Measurements from ENCODE around the gene EPB41L3.

The EPB41L3 gene

DNA sequence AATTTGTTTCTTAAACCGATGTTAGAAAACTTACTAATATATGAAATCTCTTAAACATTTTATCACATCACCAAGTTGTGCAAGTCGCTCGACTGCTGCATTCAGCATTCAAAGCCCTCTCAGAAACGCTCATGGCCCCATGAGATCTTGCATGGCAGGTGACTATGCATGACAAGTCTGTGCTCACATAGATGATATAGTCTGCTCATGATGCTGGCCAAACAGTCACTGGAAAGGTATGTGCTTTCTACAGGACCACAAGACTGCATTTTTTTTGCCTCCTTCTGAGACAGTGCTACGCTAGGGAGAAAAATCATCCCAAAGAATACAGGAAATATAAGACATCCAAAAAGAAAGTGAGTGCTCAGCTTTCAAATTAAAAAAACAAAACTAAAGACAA, 150.0 kb downstream of the EPB41L3 start:
- DNase-seq (ENCODE audit: low read depth) = peak; percentile 1
- no peak overlapping the region for H3K4me3 ChIP-seq (ENCODE audit: low read length)
- TF ChIP-seq CTCF (IDR thresholded peaks at IDR 0.05; ENCODE audit: insufficient read depth, low read depth, low read length, missing control alignments) = no peak

- no peak for DNase-seq (ENCODE audit: low read depth)
- TF ChIP-seq CTCF (IDR thresholded peaks at IDR 0.05; ENCODE audit: insufficient read depth, low read depth, low read length, missing control alignments) = no peak
Observed at GRCh38 chr18:5391409-5391808, 152.4 kb downstream of the EPB41L3 start.

DNA sequence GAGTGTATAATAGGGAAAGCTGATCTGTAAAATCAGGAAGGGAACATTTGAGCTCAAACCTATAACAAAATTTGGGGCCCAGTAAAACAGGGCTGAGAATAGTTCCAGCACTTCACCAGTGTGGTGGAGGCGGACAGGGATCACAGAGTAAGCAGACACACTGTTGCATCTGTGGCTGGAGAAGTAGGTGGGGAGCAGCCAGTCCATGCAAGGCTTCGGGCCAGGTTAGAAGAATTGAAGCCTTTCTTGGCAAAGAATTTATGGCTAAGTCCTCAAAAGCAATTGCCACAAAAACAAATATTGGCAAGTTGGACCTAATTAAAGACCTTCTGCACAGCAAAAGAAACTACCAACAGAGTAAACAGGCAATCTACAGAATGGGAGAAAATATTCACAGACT, 154.4 kb downstream of the EPB41L3 start:
- no peak for TF ChIP-seq CTCF (IDR thresholded peaks at IDR 0.05; ENCODE audit: insufficient read depth, low read depth, low read length, missing control alignments)
- no peak for DNase-seq (ENCODE audit: low read depth)
- no peak overlapping the region for H3K4me3 ChIP-seq (ENCODE audit: low read length)

More at GRCh38 chr18:5391409-5391808, 152.4 kb downstream of the EPB41L3 start:
- H3K4me3 ChIP-seq (ENCODE audit: low read length) = no peak overlapping the region

- no peak overlapping the region for H3K4me3 ChIP-seq (ENCODE audit: low read length)
- TF ChIP-seq CTCF (IDR thresholded peaks at IDR 0.05; ENCODE audit: insufficient read depth, low read depth, low read length, missing control alignments) = no peak
- no peak for DNase-seq (ENCODE audit: low read depth)
Observed at GRCh38 chr18:5388896-5389295, 154.9 kb downstream of the EPB41L3 start.

DNA sequence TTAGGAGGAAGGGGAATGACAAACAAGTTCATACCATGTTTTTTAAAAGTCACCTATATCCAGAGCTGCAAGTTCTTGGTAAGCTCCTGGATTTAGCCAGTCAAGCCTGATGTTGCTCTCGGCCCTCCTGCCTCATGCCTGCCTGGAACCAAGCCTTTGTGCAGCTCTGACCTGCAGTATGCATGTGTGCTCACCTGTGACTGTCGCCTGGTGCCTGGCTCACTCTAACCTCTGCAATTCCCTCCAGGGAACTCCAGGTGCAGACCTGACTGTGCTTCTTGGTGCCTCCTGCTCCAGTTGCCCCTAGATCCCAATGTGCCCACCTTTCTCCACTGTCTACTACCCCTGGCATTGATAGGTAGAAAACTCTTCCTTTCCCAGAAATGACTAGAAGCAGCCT, 163.2 kb downstream of the EPB41L3 start:
- no peak for DNase-seq (ENCODE audit: low read depth)
- TF ChIP-seq CTCF (IDR thresholded peaks at IDR 0.05; ENCODE audit: insufficient read depth, low read depth, low read length, missing control alignments) = no peak
- no peak overlapping the region for H3K4me3 ChIP-seq (ENCODE audit: low read length)

DNA sequence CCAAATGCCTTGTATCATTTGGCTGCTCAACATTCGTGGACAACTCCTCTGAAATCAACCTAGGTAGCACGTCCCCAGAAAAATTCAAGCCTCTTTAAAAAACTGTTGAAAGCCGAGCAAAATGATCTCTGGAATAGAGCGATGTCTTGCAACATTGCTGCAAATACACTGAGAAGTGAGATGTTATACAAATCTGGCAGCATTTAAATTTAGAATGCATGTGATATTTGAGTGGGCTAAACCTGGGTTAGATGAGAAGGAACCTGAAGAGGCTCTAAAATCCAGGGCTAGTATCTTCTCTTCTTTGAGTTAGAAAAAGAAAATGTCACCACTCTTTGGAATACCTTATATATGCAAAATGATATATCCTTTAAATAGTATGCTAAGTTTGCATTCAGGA, 166.8 kb downstream of the EPB41L3 start:
- H3K4me3 ChIP-seq (ENCODE audit: low read length) = no peak overlapping the region
- DNase-seq (ENCODE audit: low read depth) = no peak
- no peak for TF ChIP-seq CTCF (IDR thresholded peaks at IDR 0.05; ENCODE audit: insufficient read depth, low read depth, low read length, missing control alignments)

DNA sequence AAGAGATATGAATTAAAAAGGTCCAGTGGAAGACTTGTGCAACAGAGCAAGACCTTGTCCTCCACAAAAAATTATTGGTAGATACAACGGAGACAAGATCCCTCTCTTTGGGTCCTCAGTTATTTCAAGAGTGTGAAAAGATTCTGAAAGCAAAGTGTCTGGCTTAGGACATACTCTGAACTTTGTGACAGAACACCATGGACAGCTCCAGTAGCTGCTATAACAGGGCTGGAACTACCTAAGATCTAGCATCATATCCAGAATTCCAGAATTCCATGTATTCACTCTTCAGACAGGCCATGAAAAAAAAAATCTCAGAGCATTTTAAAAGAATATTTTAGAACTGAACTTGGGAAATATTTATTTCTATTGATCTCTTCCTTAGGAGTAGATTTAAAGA, 173.5 kb downstream of the EPB41L3 start:
- no peak for DNase-seq (ENCODE audit: low read depth)
- TF ChIP-seq CTCF (IDR thresholded peaks at IDR 0.05; ENCODE audit: insufficient read depth, low read depth, low read length, missing control alignments) = no peak
- no peak overlapping the region for H3K4me3 ChIP-seq (ENCODE audit: low read length)

All from epithelial cell of esophagus (primary cell).